ENCODE measurements around the gene SYNPO2. TPM values are rescaled to one million over a fixed set of nuclear protein-coding genes. Genes with fewer than 3 reads are reported as not detected.

The SYNPO2 gene
- total and polyA plus RNA-seq, 2 of the 8 experiments (the other 6 are each of a cell fraction or from before 2014, with no cell fraction given): 0.50 to 4.2 TPM

GRCh38 chr4:119034276-119035008, 145.8 kb downstream of the SYNPO2 start:
- peaks cover 0 to 2% (median 0%) of the 10 kb centered on the region in 4 experiments; a peak in 3 of 7 replicates for H3K4me1 ChIP-seq (replicated peaks in 1 of 4; ENCODE audit: control insufficient read depth in 3 of 4, insufficient read depth in 4 of 4, low read length in 3 of 4)
- H3K14ac ChIP-seq (ENCODE audit: insufficient read length): no peak overlapping the region
- no peak overlapping the region for H4K91ac ChIP-seq (replicated peaks; ENCODE audit: insufficient read length, low read length)
- H2BK20ac ChIP-seq (ENCODE audit: low read length): no peak overlapping the region
- H3K79me2 ChIP-seq (ENCODE audit: control insufficient read depth in 1 of 2, insufficient read depth in 2 of 2, low read length in 2 of 2): no peaks in the 10 kb centered on the region
- 79% methylated on average over 4 of the region's 4 CpGs; no CpG with 5 or more reads in 1 of the 2 experiments for WGBS, 2 experiments (ENCODE audit: extremely low coverage in 1 of 2, insufficient coverage in 1 of 2, insufficient read length in 1 of 2, insufficient replicate concordance in 2 of 2, low coverage in 1 of 2, low lambda C conversion rate in 2 of 2, missing lambda C conversion rate in 1 of 2)
- H4K5ac ChIP-seq (ENCODE audit: insufficient read length, low read depth, low read length): no peak overlapping the region
- H2BK12ac ChIP-seq (ENCODE audit: low read depth, low read length): no peak overlapping the region
- H3K4ac ChIP-seq (replicated peaks; ENCODE audit: insufficient read length, low read depth, low read length): no peak overlapping the region
- no peak overlapping the region for H2AK5ac ChIP-seq (ENCODE audit: low read depth, low read length)
- H3K9ac ChIP-seq (replicated peaks in 1 of 4; ENCODE audit: extremely low read depth in 1 of 4, low read depth in 3 of 4, low read length in 3 of 4): no peak overlapping the region
- H3K23ac ChIP-seq (ENCODE audit: insufficient read length): no peak overlapping the region
- no peaks in the 10 kb centered on the region for H3K9me3 ChIP-seq (ENCODE audit: insufficient read depth in 2 of 2, low read depth in 1 of 2, low read length in 1 of 2)
- H2BK120ac ChIP-seq (replicated peaks; ENCODE audit: low read depth, low read length): no peak overlapping the region
- H3K27me3 ChIP-seq (replicated peaks in 1 of 4; ENCODE audit: control insufficient read depth in 3 of 4, extremely low read depth in 1 of 4, insufficient read depth in 3 of 4, low read length in 3 of 4): no peaks in the 10 kb centered on the region
- H3K18ac ChIP-seq (ENCODE audit: extremely low read depth, low read length): no peak overlapping the region
- POLR2A ChIA-PET (ENCODE audit: partially characterized antibody): no interaction called here
- H3K4me3 ChIP-seq (ENCODE audit: extremely low read depth in 1 of 4, insufficient read depth in 2 of 4, low read depth in 3 of 4, low read length in 4 of 4): no peak overlapping the region
- peak; percentile 69 for FAIRE-seq
- no peak overlapping the region for H2BK5ac ChIP-seq (ENCODE audit: low read depth, low read length)
- no peak overlapping the region for H4K8ac ChIP-seq (ENCODE audit: extremely low read depth, insufficient read depth, low read length)
- H3K27ac ChIP-seq (ENCODE audit: low read depth, low read length): no peak overlapping the region
- no peak overlapping the region for H2AFZ ChIP-seq (ENCODE audit: low read length)
- H2BK15ac ChIP-seq (ENCODE audit: low read length): no peak overlapping the region
- DNase-seq (ENCODE audit: low read depth in 1 of 2, low spot score in 2 of 2): no peak
- H3K36me3 ChIP-seq (ENCODE audit: control insufficient read depth in 2 of 4, insufficient read depth in 4 of 4, low read length in 3 of 4): no peaks in the 10 kb centered on the region
- CTCF ChIA-PET (ENCODE audit: partially characterized antibody): interaction anchor here (0.7 to 2.4 kb wide), 6 partner anchors 9 to 265 kb away, joined by 3 to 7 read pairs (median 4); partner anchors contain the start of gene USP53
- no peaks in the 10 kb centered on the region for H3K23me2 ChIP-seq (ENCODE audit: low read depth, low read length)
- no peaks in the 10 kb centered on the region for H4K20me1 ChIP-seq (replicated peaks in 1 of 2; ENCODE audit: control insufficient read depth in 1 of 2, insufficient read depth in 2 of 2, low read length in 2 of 2)
- TF ChIP-seq CREB1 (IDR thresholded peaks at IDR 0.05) (peak; percentile 57; the same call in 1 of the 2 replicates), RBBP5 (IDR thresholded peaks at IDR 0.05; ENCODE audit: borderline replicate concordance, low read depth, low read length) (no peak), RAD21 (IDR thresholded peaks at IDR 0.05 in 1 of 2, conservative IDR thresholded peaks at IDR 0.05 in 1 of 2; ENCODE audit: low read depth in 2 of 2, low read length in 2 of 2) (peak; percentile 42 to 54), BCL11A (IDR thresholded peaks at IDR 0.05; ENCODE audit: low read depth in 2 of 2, low read length in 2 of 2) (no peak), CTCF (IDR thresholded peaks at IDR 0.05; ENCODE audit: control extremely low read depth in 1 of 3, insufficient read depth in 1 of 3, low read depth in 1 of 3, low read length in 3 of 3) (peak; percentile 35 to 59 (median 42)), BRCA1 (IDR thresholded peaks at IDR 0.05; ENCODE audit: low read depth, low read length) (no peak), RNF2 (IDR thresholded peaks at IDR 0.05; ENCODE audit: borderline replicate concordance, low read depth, low read length, missing control alignments, poor library complexity, severe bottlenecking) (no peak)
- no peak overlapping the region for H3K4me2 ChIP-seq (ENCODE audit: insufficient read depth in 1 of 2, low read depth in 2 of 2, low read length in 2 of 2)
- no peaks in the 10 kb centered on the region for H3K79me1 ChIP-seq (ENCODE audit: low read depth, low read length)
- no peak overlapping the region for H3K56ac ChIP-seq (replicated peaks; ENCODE audit: insufficient read length, low read depth, low read length)

Data from H1 (cell line).